Measurements from ENCODE around the gene TSSK3.

Gene TSSK3

GRCh38 chr1:32336591-32336932, 25.8 kb upstream of the TSSK3 start:
- H3K9ac ChIP-seq (ENCODE audit: low read length) = no peak overlapping the region
- no peaks in the 10 kb centered on the region for H3K9me3 ChIP-seq (ENCODE audit: insufficient read depth, low read length)
- no peaks in the 10 kb centered on the region; the same call in 1 of the 2 replicates for H3K27me3 ChIP-seq (ENCODE audit: low read depth, low read length)
- H3K4me2 ChIP-seq (ENCODE audit: low read length) = peak overlapping the region; percentile 94
- no peak overlapping the region for H2AFZ ChIP-seq (ENCODE audit: low read depth, low read length)
- no peak for TF ChIP-seq CTCF (IDR thresholded peaks at IDR 0.05; ENCODE audit: low read depth, low read length)
- TF ChIP-seq EZH2phosphoT487 (IDR thresholded peaks at IDR 0.05; ENCODE audit: low read depth) = no peak
- H3K79me2 ChIP-seq (ENCODE audit: low read length) = peaks cover 24% of the 10 kb centered on the region
- peaks cover 4% of the 10 kb centered on the region for H3K36me3 ChIP-seq (replicated peaks; ENCODE audit: low read depth, low read length)
- H3K4me1 ChIP-seq (ENCODE audit: low read length) = peaks cover 60% of the 10 kb centered on the region
- peak overlapping the region; percentile 97; the same call in 1 of the 2 replicates for H3K4me3 ChIP-seq (ENCODE audit: low read length)
- peaks cover 9% of the 10 kb centered on the region for H4K20me1 ChIP-seq (ENCODE audit: insufficient read depth, low read length)
- no peak overlapping the region for H3K27ac ChIP-seq (ENCODE audit: low read length)

GRCh38 chr1:32336963-32337675, 25.2 kb upstream of the TSSK3 start:
- TF ChIP-seq CTCF (IDR thresholded peaks at IDR 0.05; ENCODE audit: low read depth, low read length) = no peak
- no peak for TF ChIP-seq EZH2phosphoT487 (IDR thresholded peaks at IDR 0.05; ENCODE audit: low read depth)
- Histone ChIP-seq H3K9me3 (ENCODE audit: insufficient read depth, low read length) (no peaks in the 10 kb centered on the region), H3K27ac (ENCODE audit: low read length) (no peak overlapping the region), H3K79me2 (ENCODE audit: low read length) (peaks cover 24% of the 10 kb centered on the region), H4K20me1 (ENCODE audit: insufficient read depth, low read length) (peaks cover 9% of the 10 kb centered on the region), H3K27me3 (ENCODE audit: low read depth, low read length) (no peaks in the 10 kb centered on the region; the same call in 1 of the 2 replicates), H3K36me3 (replicated peaks; ENCODE audit: low read depth, low read length) (no peaks in the 10 kb centered on the region), H3K4me3 (ENCODE audit: low read length) (peak overlapping the region; percentile 37), H3K4me1 (ENCODE audit: low read length) (peaks cover 65% of the 10 kb centered on the region), H2AFZ (ENCODE audit: low read depth, low read length) (no peak overlapping the region), H3K4me2 (ENCODE audit: low read length) (peak overlapping the region; percentile 94), H3K9ac (ENCODE audit: low read length) (no peak overlapping the region)

GRCh38 chr1:32337855-32338636, 24.3 kb upstream of the TSSK3 start:
- no peak for TF ChIP-seq CTCF (IDR thresholded peaks at IDR 0.05; ENCODE audit: low read depth, low read length)
- no peak for TF ChIP-seq EZH2phosphoT487 (IDR thresholded peaks at IDR 0.05; ENCODE audit: low read depth)
- H3K4me3 ChIP-seq (ENCODE audit: low read length) = peak overlapping the region; percentile 37; the same call in 1 of the 2 replicates
- no peaks in the 10 kb centered on the region for H3K9me3 ChIP-seq (ENCODE audit: insufficient read depth, low read length)
- peaks cover 9% of the 10 kb centered on the region for H4K20me1 ChIP-seq (ENCODE audit: insufficient read depth, low read length)
- H3K4me2 ChIP-seq (ENCODE audit: low read length) = peak overlapping the region; percentile 94
- no peak overlapping the region for H3K9ac ChIP-seq (ENCODE audit: low read length)
- H3K79me2 ChIP-seq (ENCODE audit: low read length) = peaks cover 24% of the 10 kb centered on the region
- H2AFZ ChIP-seq (ENCODE audit: low read depth, low read length) = no peak overlapping the region
- no peaks in the 10 kb centered on the region; the same call in 1 of the 2 replicates for H3K27me3 ChIP-seq (ENCODE audit: low read depth, low read length)
- H3K27ac ChIP-seq (ENCODE audit: low read length) = no peak overlapping the region
- peaks cover 66% of the 10 kb centered on the region for H3K4me1 ChIP-seq (ENCODE audit: low read length)
- H3K36me3 ChIP-seq (replicated peaks; ENCODE audit: low read depth, low read length) = no peaks in the 10 kb centered on the region

- Histone ChIP-seq H3K27ac (ENCODE audit: low read length) (no peak overlapping the region), H3K79me2 (ENCODE audit: low read length) (peaks cover 21% of the 10 kb centered on the region), H3K4me2 (ENCODE audit: low read length) (peak overlapping the region; percentile 94; the same call in 1 of the 2 replicates), H3K4me1 (ENCODE audit: low read length) (peaks cover 61% of the 10 kb centered on the region), H3K36me3 (replicated peaks; ENCODE audit: low read depth, low read length) (no peaks in the 10 kb centered on the region), H3K27me3 (ENCODE audit: low read depth, low read length) (no peaks in the 10 kb centered on the region; the same call in 1 of the 2 replicates), H2AFZ (ENCODE audit: low read depth, low read length) (no peak overlapping the region), H3K4me3 (ENCODE audit: low read length) (no peak overlapping the region), H3K9ac (ENCODE audit: low read length) (no peak overlapping the region), H4K20me1 (ENCODE audit: insufficient read depth, low read length) (peaks cover 9% of the 10 kb centered on the region), H3K9me3 (ENCODE audit: insufficient read depth, low read length) (no peaks in the 10 kb centered on the region)
- TF ChIP-seq EZH2phosphoT487 (IDR thresholded peaks at IDR 0.05; ENCODE audit: low read depth) = no peak
- no peak for TF ChIP-seq CTCF (IDR thresholded peaks at IDR 0.05; ENCODE audit: low read depth, low read length)
Observed at GRCh38 chr1:32338637-32339145, 23.6 kb upstream of the TSSK3 start.
